ENCODE measurements around the gene SLC39A11.

GRCh38 chr17:73068322-73069153 is 23.9 kb downstream of the SLC39A11 start:
- peak; percentile 76 for TF ChIP-seq CEBPB (IDR thresholded peaks at IDR 0.05; ENCODE audit: borderline replicate concordance, low read depth, low read length)
- TF ChIP-seq, protein P1, sequence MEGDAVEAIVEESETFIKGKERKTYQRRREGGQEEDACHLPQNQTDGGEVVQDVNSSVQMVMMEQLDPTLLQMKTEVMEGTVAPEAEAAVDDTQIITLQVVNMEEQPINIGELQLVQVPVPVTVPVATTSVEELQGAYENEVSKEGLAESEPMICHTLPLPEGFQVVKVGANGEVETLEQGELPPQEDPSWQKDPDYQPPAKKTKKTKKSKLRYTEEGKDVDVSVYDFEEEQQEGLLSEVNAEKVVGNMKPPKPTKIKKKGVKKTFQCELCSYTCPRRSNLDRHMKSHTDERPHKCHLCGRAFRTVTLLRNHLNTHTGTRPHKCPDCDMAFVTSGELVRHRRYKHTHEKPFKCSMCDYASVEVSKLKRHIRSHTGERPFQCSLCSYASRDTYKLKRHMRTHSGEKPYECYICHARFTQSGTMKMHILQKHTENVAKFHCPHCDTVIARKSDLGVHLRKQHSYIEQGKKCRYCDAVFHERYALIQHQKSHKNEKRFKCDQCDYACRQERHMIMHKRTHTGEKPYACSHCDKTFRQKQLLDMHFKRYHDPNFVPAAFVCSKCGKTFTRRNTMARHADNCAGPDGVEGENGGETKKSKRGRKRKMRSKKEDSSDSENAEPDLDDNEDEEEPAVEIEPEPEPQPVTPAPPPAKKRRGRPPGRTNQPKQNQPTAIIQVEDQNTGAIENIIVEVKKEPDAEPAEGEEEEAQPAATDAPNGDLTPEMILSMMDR (CRISPR knock-in tag; IDR thresholded peaks at IDR 0.05) = no peak
- no peak for TF ChIP-seq ZBTB2 (CRISPR knock-in tag; IDR thresholded peaks at IDR 0.05; ENCODE audit: low read depth)
- TF ChIP-seq ZNF512 (CRISPR knock-in tag; IDR thresholded peaks at IDR 0.05) = 0 out of 2 replicates have a peak, but pooled peaks have one; percentile 51
- TF ChIP-seq FOXA1 (IDR thresholded peaks at IDR 0.05) = no peak
- TF ChIP-seq FOXA1 (CRISPR knock-in tag; IDR thresholded peaks at IDR 0.05) = peak; percentile 37; the same call in 1 of the 2 replicates

Data from HepG2 (cell line).